ENCODE data around the gene SERPINB8. TPM values are rescaled to one million over a fixed set of nuclear protein-coding genes. Genes with fewer than 3 reads are reported as not detected.

Gene SERPINB8
- total and polyA plus RNA-seq, 2 of the 13 experiments (the other 11 are each of a cell fraction or from before 2014, with no cell fraction given), result 0.95 to 2.2 TPM

DNA sequence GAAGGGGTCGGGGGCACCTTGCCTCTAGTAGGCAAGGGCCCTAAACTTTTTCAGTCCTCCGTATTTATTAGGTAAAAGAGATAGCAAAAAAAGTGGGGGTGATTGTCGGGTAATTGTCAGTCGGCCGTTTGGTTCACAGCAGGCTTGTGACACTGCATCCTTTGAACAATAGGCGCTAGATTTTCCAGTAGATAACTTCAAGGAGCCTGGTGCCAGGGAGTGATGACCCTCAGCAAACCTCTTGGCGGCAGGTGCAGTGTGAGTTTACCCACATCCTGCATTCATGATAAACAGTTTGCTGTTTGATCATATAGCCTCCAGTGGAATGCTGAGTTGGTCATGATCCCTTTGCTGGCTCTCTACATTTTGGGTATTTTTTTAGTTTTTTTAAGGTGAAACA, 22.9 kb downstream of the SERPINB8 start:
- Histone ChIP-seq H3K4me3 (replicated peaks in 1 of 3; ENCODE audit: insufficient read depth in 1 of 3, low read depth in 2 of 3, low read length in 3 of 3) (no peak overlapping the region), H3K4me1 (ENCODE audit: insufficient read depth, low read length) (no peaks in the 10 kb centered on the region), H3K27ac (ENCODE audit: extremely low read length, insufficient read depth, low read length) (no peak overlapping the region), H3K9ac (ENCODE audit: insufficient read depth, low read depth, low read length) (no peak overlapping the region), H2AFZ (ENCODE audit: low read length) (no peak overlapping the region), H3K27me3 (ENCODE audit: control insufficient read depth in 1 of 2, insufficient read depth in 2 of 2, low read length in 2 of 2) (no peaks in the 10 kb centered on the region), H3K79me2 (ENCODE audit: insufficient read depth, low read length) (no peaks in the 10 kb centered on the region), H3K36me3 (replicated peaks in 1 of 2; ENCODE audit: control insufficient read depth in 1 of 2, insufficient read depth in 2 of 2, low read length in 2 of 2) (no peaks in the 10 kb centered on the region), H3K9me3 (ENCODE audit: low read length) (no peaks in the 10 kb centered on the region), H4K20me1 (ENCODE audit: insufficient read depth, low read length) (no peaks in the 10 kb centered on the region), H3K4me2 (ENCODE audit: low read depth, low read length) (no peak overlapping the region)
- ATAC-seq, result no peak
- TF ChIP-seq ZNF160 (CRISPR knock-in tag; IDR thresholded peaks at IDR 0.05) (no peak), ZNF549 (CRISPR knock-in tag; IDR thresholded peaks at IDR 0.05) (no peak), NFE2L1 (CRISPR knock-in tag; IDR thresholded peaks at IDR 0.05; ENCODE audit: borderline replicate concordance) (no peak), KDM2A (CRISPR knock-in tag; IDR thresholded peaks at IDR 0.05; ENCODE audit: borderline replicate concordance, low read depth) (no peak)
- no peak for DNase-seq (ENCODE audit: low spot score)
- 24% methylated on average over 6 of the region's 7 CpGs for WGBS (ENCODE audit: low lambda C conversion rate)
- intact Hi-C loops (cut with micrococcal nuclease; ENCODE audit: unreplicated experiment), result no loop called here
- CTCF ChIA-PET (ENCODE audit: low intra/inter-chr PET ratio, low total read pairs), result no interaction called here
- in situ Hi-C loops (cut with HindIII; ENCODE audit: extremely low pct_ligation_motif_present, low pct_unique_long_range_greater_than_20kb), result no loop called here
- POLR2A ChIA-PET, result no interaction called here
- BruUV-seq (replicated peaks), result no TSS peak
- no peak for FAIRE-seq

DNA sequence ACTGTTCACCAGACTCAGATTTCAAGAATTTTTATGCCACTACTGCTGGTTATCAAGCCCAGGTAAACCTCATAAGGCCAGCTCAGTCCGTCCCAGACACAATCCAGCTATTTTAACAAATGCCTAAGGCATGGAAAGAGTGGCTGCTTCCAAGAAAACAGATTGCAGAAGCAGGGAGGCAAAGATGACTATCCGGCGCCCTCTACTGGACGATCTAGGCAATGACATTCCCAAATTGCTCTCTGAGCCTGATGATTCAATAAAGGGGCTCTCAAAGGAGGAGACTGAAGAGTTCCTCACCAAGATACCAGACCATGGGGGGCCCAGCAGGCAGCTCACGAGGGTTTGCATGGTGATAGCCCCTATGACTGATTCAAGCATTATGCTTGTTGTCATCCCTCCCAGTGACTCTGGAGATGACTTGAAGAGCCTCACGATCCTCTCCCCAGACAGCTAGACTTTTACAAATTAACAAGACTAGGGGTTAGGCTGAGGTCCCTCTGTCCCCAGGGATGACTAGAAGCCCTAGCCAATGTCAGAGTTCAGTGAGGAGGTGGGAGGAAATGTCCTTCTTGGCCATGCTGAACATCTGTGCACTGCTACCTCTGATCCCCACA, 25.0 kb downstream of the SERPINB8 start:
- FAIRE-seq, result peak; percentile 32
- H3K9me3 ChIP-seq (ENCODE audit: low read length), result no peaks in the 10 kb centered on the region
- 20% methylated on average over 5 of the region's 6 CpGs for WGBS (ENCODE audit: low lambda C conversion rate)
- no peak for TF ChIP-seq RFX5 (IDR thresholded peaks at IDR 0.05; ENCODE audit: low read depth, low read length)
- TF ChIP-seq HDAC1 (CRISPR knock-in tag; IDR thresholded peaks at IDR 0.05), result no peak
- TF ChIP-seq, protein P1, sequence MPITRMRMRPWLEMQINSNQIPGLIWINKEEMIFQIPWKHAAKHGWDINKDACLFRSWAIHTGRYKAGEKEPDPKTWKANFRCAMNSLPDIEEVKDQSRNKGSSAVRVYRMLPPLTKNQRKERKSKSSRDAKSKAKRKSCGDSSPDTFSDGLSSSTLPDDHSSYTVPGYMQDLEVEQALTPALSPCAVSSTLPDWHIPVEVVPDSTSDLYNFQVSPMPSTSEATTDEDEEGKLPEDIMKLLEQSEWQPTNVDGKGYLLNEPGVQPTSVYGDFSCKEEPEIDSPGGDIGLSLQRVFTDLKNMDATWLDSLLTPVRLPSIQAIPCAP (CRISPR knock-in tag; IDR thresholded peaks at IDR 0.05; ENCODE audit: low read depth), result no peak
- TF ChIP-seq SMC3 (IDR thresholded peaks at IDR 0.05; ENCODE audit: low read length), result peak; percentile 53; the same call in 1 of the 2 replicates
- no peak for TF ChIP-seq HDAC2 (CRISPR knock-in tag; IDR thresholded peaks at IDR 0.05)
- no peak for TF ChIP-seq ZKSCAN5 (CRISPR knock-in tag; IDR thresholded peaks at IDR 0.05)
- TF ChIP-seq, protein P2, sequence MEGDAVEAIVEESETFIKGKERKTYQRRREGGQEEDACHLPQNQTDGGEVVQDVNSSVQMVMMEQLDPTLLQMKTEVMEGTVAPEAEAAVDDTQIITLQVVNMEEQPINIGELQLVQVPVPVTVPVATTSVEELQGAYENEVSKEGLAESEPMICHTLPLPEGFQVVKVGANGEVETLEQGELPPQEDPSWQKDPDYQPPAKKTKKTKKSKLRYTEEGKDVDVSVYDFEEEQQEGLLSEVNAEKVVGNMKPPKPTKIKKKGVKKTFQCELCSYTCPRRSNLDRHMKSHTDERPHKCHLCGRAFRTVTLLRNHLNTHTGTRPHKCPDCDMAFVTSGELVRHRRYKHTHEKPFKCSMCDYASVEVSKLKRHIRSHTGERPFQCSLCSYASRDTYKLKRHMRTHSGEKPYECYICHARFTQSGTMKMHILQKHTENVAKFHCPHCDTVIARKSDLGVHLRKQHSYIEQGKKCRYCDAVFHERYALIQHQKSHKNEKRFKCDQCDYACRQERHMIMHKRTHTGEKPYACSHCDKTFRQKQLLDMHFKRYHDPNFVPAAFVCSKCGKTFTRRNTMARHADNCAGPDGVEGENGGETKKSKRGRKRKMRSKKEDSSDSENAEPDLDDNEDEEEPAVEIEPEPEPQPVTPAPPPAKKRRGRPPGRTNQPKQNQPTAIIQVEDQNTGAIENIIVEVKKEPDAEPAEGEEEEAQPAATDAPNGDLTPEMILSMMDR (CRISPR knock-in tag; IDR thresholded peaks at IDR 0.05), result peak; percentile 74
- peak; percentile 44 for TF ChIP-seq XRCC5 (optimal IDR thresholded peaks at IDR 0.05; ENCODE audit: low read length)
- TF ChIP-seq PHF20 (CRISPR knock-in tag; IDR thresholded peaks at IDR 0.05), result no peak
- TF ChIP-seq, protein P3, sequence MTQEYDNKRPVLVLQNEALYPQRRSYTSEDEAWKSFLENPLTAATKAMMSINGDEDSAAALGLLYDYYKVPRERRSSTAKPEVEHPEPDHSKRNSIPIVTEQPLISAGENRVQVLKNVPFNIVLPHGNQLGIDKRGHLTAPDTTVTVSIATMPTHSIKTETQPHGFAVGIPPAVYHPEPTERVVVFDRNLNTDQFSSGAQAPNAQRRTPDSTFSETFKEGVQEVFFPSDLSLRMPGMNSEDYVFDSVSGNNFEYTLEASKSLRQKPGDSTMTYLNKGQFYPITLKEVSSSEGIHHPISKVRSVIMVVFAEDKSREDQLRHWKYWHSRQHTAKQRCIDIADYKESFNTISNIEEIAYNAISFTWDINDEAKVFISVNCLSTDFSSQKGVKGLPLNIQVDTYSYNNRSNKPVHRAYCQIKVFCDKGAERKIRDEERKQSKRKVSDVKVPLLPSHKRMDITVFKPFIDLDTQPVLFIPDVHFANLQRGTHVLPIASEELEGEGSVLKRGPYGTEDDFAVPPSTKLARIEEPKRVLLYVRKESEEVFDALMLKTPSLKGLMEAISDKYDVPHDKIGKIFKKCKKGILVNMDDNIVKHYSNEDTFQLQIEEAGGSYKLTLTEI (CRISPR knock-in tag; conservative IDR thresholded peaks at IDR 0.05), result no peak

More for the DNA sequence above, 25.0 kb downstream of the SERPINB8 start:
- in situ Hi-C loops (cut with HindIII; ENCODE audit: extremely low pct_ligation_motif_present, low pct_unique_long_range_greater_than_20kb), result no loop called here
- Histone ChIP-seq H3K4me2 (ENCODE audit: low read depth, low read length) (no peak overlapping the region), H4K20me1 (ENCODE audit: insufficient read depth, low read length) (no peaks in the 10 kb centered on the region), H3K79me2 (ENCODE audit: insufficient read depth, low read length) (no peaks in the 10 kb centered on the region), H3K27ac (ENCODE audit: extremely low read length, insufficient read depth, low read length) (no peak overlapping the region), H3K36me3 (replicated peaks in 1 of 2; ENCODE audit: control insufficient read depth in 1 of 2, insufficient read depth in 2 of 2, low read length in 2 of 2) (no peaks in the 10 kb centered on the region), H2AFZ (ENCODE audit: low read length) (no peak overlapping the region), H3K4me3 (replicated peaks in 1 of 3; ENCODE audit: insufficient read depth in 1 of 3, low read depth in 2 of 3, low read length in 3 of 3) (no peak overlapping the region), H3K4me1 (ENCODE audit: insufficient read depth, low read length) (no peaks in the 10 kb centered on the region), H3K27me3 (ENCODE audit: control insufficient read depth in 1 of 2, insufficient read depth in 2 of 2, low read length in 2 of 2) (no peaks in the 10 kb centered on the region), H3K9ac (ENCODE audit: insufficient read depth, low read depth, low read length) (no peak overlapping the region)
- BruUV-seq (replicated peaks), result no TSS peak
- intact Hi-C loops (cut with micrococcal nuclease; ENCODE audit: unreplicated experiment), result loop anchor here (1.0 kb wide), 2 partner anchors 32 to 104 kb away; no protein-coding TSS in a partner anchor
- ChIA-PET POLR2A (no interaction called here), CTCF (ENCODE audit: low intra/inter-chr PET ratio, low total read pairs) (interaction anchor here (0.8 to 2.6 kb wide), 5 partner anchors 15 to 104 kb away, joined by 4 to 11 read pairs (median 5); partner anchors contain the start of gene HMSD)
- ATAC-seq (peak; percentile 75), DNase-seq (ENCODE audit: low spot score) (peak; percentile 16)
